ENCODE data around the gene KLHL6.
"Not testable (repeated sequence)": the region's sequence is repeated elsewhere in the genome, so short reads cannot be mapped to it uniquely, and the experiment has no call there.

Gene KLHL6

DNA sequence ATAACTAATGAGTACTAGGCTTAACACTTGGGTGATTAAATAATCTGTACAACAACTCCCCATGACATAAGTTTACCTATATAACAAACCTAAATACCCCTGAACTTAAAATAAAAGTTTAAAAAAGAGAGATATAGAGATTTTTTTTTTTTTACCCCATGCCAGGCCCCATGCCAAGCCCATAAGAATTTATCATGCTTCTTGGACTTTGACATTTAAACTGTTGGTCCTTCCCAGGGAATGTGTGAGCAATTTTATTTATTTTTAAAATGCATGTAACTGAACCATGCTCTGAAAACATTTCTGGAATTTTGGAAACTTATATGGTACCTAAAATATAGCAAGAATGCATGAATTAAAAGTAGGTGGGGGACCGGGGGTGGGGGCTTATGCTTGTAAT, 26.3 kb downstream of the KLHL6 start:
- DNase-seq: no peak

DNA sequence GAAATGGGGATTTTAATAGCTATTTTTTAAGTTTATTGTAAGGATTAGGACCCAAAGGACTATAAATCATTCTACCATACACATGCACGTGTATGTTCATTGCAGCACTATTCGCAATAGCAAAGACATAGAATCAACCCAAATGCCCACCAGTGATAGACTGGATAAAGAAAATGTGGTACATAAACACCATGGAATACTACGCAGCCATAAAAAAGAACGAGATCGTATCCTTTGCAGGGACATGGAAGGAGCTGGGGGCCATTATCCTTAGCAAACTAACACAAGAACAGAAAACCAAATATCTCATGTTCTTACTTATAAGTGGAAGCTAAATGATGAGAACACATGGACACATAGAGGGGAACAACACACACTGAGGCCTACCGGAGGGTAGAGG, 26.7 kb downstream of the KLHL6 start:
- not testable (repeated sequence) for DNase-seq

DNA sequence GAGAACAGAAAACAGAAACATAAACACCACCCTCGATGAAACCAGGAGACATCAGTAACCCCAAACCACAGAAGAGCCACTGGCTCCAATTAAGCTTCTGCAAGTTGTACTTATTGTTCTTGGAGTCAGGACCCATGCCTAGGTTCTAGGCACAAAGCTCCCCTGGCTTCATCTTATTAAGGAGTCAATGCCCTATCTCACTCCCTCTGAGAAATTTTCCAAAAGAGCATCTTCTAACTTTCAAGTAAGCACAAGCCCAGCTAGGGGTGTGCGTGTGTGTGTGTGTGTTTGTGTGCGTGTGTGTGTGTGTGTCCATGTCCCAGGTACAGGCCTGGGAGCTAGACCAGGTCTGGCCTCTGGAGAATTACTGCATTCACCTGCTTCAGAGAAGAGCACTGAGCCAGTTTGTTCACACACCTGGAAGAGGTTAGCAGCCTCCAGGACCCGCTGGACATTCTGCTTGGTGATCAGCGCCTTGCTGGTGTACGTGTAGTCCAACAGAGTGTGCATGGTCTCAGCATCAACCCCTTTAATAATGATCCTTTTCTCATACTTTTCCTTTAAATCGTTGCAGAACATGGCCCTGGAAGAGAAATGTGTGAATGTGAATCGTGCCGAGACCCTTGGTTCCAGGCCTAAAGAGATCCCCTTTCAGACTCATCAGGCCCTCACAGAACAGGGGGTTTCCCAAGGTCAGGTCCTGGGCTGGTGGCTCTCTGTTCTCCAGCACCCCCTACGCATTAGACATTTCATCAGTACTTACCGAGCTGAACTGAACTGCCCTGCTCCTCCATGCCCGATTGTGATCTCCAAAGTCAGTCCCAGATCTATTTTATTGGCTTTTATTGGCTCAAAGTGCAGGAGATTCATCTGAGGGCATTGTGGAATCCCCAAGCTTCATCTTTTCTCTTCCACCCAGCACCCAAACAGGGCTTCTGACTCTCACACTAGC, 27.8 kb downstream of the KLHL6 start:
- no peak for DNase-seq

DNA sequence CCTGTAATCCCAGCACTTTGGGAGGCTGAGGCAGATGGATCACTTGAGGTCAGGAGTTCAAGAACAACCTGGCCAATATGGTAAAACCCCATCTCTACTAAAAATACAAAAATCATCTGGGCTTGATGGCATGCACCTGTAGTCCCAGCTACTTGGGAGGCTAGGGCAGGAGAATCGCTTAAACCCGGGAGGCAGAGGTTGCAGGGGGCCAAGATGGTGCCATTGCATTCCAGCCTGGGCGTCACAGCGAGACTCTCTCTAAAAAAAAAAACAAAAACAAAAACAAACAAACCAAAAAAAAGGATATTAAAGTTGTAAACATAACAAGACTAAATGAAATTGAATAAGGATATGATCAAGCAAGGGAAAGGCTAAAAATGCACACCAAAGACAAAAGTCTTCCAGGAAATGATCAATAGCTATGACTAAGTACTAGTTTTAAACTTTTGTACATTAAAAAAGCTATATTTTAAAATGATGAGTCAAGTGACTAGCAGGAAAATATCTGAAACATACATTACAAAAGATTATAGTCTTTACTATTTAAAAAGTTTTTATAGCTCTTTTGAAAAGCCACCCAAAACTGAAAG, 28.6 kb downstream of the KLHL6 start:
- no peak for DNase-seq

DNA sequence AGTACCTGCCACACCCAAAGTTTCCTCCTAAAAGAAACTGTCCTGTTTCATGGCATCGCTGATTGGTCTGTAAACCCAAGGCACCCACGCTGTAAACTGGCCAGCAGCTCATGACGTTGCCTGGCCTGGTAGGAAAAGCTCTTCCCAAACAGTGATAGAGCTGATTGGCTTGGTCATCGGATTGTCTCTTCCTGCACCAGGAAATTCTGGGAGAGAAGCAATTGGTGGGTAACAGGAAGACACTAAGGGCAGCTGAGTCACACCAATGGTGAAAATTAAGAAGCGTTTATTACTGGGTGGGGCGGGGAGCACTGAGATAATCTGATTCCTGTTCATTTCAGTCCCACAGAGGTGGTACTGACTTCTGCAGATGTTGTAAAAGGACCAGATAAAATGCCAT, 31.0 kb downstream of the KLHL6 start:
- DNase-seq: no peak

DNA sequence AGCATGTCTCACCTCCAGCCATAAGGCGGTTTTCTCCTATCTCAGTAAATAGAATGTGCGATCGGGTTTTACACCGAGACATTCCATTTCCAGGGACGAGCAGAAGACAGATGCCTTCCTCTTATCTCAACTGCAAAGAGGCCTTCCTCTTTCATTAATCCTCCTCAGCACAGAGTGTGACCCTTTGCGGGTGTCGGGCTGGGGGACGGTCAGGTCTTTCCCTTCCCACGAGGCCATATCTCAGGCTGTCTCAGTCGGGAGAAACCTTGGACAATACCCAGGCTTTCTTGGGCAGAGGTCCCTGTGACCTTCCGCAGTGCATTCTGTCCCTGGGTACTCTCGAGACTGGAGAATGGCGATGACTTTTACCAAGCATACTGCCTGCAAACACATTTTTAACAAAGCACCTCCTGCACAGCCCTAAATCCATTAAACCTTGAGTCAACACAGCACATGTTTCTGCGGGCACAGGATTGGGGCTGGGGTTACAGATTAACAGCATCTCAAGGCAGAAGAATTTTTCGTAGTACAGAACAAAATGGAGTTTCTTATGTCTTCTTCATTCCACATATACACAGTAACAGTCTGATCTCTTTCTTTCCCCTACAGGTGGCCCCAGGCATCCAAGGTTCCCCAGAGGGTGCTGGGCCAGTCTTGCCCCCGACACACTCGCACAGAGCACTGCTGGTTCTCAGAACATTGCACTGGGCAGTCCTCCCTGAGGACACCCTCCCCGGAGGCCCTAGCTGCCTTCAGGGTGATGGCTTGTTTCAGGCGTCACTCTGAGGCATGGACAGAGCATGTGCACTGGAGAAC, 34.6 kb downstream of the KLHL6 start:
- DNase-seq: not testable (repeated sequence)

DNA sequence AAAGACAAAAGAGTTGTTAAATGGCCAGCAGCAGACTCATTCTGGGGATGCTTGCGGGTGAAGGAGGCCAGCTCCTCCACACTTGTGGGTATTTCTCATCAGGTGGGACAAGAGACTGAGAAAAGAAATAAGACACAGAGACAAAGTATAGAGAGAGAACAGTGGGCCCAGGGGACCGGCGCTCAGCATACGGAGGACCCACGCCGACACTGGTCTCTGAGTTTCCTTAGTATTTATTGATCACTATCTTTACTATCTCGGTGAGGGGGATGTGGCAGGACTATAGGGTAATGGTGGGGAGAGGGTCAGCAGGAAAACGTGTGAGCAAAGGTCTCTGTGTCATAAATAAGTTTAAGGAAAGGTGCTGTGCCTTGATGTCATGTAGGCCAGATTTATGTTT, 35.2 kb downstream of the KLHL6 start:
- DNase-seq: not testable (repeated sequence)

DNA sequence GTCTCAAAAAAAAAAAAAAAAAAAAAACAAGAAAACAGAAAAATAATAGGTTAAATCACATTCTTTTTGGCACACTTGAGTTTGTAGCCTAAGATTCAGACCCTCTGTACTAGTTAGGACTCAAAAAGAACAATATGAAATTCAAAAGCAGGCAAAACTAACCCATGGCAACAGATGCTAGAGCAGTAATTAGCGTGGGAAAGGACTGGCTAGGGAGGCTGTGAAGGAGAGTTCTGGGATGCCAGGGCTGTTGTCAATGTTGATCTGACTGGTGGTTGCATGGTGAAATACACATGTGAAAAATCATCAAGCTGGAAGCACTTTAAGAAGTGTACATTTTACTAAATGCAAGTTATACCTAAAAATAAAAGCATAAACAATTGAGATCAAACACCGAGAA, 35.6 kb downstream of the KLHL6 start:
- DNase-seq: no peak

DNA sequence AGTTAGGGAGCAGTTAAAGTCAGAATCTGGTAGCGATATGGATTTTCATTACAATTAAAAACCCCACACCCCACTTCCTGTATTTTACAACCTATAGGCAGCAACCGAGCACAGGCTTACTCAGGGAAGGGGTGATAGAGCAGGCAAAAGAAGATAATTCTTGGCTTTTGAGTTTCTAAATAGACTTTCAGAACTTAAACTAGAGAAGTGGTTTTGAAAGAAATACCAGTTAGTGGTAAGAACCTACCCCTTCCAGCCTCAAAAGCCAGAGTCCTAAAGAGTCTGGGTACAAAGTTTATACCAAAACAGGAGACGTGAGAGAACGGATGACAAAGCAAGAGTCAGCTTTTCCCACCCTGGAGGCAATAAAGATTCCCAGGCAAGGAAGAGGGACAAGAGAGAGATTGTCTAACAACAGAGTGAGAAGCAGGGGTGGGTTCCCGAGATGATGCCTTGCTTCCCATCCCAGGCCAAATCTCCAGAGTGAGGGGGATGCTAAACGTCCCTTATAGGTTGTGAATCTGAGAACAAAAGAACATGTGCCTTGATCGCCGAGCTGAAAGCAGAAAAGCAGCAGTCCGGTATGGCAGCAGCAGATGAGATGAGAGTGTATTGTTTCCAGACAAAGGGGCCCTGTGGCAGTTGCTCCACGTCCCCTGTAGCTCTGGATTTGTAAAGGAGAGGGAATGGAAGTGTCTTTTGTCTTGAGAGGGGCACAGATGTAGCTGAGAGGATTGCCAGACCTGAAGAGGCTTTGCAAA, 36.8 kb downstream of the KLHL6 start:
- DNase-seq: no peak

DNA sequence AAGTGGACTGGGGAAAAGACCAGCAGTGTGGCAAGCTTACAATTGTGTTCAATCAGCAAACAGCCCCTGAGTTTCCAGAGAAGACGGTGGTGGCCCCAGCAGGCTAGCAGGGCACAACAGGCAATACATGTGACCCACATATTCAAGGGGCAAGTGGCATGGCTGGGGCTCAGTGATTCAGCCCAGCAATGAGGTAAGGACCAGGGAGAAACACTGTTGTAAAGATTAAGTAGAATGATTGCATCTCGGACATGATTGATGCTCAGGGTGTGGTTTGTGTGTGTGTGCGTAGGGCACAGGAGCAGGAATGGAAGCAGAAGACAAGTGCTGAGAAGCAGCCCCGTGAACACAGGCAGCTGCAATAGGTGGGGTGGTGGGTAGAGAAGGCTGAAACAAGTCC, 37.9 kb downstream of the KLHL6 start:
- DNase-seq: no peak

DNA sequence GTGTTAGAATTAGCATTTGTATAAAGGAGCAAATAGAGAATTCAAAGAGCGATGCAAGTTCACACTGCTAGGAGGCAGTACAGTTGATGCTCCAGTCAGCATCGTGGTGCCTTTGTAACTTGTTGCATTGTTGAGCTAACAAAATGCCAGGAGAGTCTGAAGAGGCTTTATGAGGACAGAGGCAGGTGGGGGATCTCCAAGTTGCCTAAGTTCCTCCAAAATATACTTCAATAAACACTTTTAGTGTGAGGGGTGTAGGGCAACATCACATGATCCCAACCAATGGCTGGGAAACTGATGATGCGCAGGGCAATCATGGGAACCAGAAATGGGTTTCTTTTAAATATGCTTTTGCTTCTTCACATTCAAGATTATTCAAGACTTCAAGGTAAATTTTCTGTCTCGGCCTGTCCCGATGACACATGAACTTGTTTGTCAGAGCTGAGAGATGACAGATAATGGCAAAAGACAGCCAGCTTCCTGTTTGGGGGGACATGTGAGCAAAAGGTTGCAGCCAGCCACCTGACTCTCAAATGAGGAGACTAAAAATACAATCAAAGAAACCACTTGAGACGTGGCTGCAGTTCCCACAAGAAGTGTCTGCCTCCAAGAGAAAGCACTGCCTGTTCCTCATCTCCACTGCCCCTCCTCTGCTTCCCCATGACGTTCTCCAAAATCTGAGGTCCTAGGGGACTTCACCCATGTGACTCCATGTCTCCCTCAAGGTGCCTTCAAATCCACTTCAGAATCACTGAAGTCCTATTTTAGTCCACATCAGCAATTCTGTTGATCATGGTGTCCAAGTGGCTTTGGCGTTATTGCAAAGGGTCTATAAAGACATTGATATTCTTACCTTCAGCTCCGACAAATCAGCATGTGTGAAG, 39.3 kb downstream of the KLHL6 start:
- peak; percentile 61 for DNase-seq

DNA sequence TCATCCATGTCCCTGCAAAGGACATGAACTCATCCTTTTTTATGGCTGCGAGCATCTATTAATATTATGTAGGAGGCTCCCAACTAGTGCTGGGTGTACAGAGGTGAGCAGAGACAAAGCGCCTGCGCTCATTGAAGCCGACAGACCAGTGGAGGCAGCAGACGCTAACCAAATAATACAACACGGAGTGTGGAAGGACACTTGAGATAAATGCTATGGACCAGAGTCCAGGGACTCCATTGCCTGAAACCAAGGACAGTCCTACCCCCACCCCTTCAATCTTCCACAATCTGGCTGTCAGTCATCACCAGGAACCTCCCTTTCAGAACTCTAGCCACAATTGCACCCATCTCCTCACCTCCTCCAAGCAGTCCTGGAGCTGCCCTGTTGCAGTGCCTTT, 41.5 kb downstream of the KLHL6 start:
- DNase-seq: no peak

DNA sequence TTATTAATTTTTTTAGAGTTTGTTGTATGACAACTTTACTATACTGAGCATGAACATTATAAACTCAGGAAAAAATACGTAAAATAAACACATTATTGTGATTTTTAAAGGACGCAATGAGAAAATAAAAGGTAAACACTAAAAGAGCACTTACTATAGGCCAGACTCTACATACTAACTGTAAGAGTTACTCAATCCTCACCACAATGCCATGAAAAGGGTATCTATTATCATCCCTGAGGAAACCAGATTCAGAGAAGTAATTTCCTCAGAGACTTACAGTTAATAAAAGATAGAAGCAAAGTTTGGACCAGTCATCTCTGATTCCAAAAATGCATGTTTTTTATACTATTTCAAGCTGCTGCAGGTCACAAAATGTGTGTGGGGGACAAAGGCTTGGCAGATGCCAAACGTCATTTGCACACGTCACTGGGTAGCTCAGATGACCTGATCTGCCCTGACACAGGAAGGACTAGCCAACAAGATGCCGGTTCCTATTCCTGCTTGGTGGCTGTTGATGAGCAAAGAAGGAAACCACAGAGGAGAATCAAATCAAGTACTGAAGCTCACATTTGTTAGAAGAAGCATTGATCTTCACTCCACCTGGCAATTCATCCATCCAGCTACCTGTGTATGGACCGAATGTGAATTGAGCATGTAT, 42.3 kb downstream of the KLHL6 start:
- peak; percentile 54 for DNase-seq

DNA sequence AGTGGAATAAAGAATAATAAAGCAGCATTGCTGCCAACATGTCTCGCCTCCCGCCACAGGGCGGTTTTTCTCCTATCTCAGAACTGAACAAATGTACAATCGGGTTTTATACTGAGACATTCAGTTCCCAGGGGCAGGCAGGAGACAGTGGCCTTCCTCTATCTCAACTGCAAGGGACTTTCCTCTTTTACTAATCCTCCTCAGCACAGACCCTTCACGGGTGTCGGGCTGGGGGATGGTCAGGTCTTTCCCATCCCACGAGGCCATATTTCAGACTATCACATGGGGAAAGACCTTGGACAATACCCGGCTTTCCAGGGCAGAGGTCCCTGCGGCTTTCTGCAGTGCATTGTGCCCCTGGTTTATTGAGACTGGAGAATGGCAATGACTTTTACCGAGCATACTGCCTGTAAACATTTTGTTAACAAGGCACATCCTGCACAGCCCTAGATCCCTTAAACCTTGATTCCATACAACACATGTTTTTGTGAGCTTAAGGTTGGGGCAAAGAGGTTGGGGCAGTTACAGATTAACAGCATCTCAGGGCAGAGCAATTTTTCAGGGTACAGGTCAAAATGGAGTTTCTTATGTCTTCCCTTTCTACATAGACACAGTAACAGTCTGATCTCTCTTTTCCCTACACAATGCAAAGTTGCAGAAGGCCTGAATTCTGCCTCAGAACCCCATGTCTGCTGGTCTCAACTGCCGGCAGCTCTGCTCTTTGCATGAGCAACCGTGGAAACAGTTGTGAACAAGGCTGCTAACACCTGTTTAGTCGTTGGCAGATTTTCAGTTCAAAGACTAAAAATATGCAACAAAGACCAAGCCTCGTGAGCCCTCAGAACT, 44.0 kb downstream of the KLHL6 start:
- not testable (repeated sequence) for DNase-seq

DNA sequence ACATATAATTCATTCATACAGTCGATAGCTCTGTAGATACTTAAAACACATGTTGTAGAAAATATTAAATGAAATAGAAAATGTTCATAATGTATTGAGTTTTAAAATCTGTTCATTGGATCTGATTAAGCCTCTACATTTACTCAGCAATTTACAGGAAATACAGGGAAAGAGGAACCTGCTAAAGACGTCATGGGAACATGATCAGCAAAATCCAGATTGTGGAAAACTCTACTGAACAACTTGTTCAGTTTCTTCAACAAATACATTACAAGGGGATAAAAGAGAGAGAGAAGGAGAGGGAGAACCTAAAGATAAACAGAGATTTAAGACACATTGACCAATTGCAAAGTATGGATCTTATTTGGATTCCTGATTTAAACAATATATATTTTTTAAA, 46.7 kb downstream of the KLHL6 start:
- DNase-seq: no peak

DNA sequence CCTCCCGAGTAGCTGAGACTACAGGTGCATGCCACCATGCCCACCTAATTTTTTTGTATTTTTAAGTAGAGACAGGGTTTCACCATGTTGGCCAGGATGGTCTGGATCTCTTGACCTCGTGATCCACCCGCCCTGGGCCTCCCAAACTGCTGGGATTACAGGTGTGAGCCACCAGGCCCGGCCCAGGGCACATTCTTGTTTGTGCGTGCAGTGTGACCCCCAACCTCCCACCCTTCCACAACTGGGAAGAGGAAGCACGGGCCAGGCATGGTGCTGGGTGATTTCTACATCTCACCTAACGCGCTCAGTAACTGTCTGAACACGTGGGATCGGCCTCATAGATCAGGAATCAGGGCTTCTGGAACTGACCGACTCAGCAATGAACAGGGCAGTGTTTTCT, 48.0 kb downstream of the KLHL6 start:
- no peak for DNase-seq

DNA sequence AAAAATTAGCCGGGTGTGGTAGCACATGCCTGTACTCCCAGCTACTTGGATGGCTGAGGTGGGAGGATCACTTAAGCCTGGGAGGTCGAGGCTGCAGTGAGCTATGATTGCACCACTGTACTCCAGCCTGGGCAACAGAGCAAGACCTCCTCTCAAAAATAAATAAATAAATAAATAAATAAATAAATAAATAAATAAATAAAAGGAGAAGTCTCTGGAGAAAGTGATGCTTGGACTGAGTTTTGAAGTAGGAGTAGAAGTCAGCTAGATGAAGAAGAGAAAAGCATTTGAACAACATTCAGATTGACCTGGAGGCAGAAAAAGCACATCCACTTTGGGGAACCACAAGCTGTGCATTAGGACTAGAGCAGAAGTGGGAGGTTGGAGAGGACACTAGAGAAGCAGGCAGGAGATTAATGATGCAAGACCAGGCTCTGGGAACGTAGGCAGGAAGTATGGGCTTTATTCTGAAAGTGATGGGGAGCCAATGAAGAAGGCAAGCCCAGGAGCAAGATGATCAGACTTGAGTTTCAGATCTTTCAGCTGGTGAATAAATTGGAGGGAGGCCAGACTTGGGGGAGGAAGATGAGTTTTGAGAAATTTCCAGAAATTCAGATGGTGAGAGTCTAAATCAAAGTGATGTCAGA, 48.7 kb downstream of the KLHL6 start:
- no peak for DNase-seq

DNA sequence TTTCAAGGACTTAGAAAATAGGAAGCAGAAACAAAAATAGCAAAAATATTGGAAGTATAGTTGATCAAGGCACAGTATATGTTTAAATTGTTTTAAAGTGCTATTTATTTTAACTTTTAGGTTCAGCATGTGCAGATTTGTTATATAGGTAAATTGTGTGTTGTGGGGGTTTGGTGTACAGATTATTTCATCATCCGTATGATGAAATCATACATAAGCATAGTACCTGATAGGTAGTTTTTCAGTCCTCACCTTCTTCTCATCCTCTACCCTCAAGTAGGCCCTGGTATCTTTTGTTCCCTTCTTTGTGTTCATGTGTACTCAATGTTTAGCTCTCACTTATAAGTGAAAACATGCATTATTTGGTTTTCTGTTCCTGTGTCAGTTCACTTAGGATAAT, 50.9 kb downstream of the KLHL6 start:
- DNase-seq: no peak

DNA sequence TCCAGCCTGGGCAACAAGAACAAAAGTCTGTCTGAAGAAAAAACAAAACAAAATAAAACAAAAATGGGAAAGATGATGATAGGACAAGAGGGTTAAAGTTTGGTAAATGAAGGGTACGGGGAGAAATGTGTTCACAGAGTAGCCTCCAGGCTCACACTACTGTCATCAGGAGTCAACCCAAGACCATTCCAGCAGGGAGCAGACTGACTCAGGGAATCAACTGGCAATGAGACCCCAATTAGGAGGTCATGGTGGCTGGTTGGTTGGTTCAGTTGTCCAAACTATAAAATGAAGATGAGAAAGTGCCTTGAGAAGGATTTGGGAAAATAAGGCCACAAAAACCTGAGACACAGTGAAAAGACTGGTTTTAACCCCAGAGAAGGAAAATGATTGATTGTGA, 51.8 kb downstream of the KLHL6 start:
- DNase-seq: no peak

Measured in activated CD4-positive, alpha-beta T cell treated with anti-CD3 and anti-CD28 coated beads for 48 hours (primary cell).